HCT116 (cell line): ENCODE results near the gene LRP1B.

Source experiments
- EZH2 ChIP-seq: fragments of 200-600 bp; sonication (generic); IDR thresholded peaks from 2 replicates; pipeline ENCODE4 v1.6.1; 2017; ENCODE audit warnings: antibody characterized with exemption, mixed run types
- FOSL1 ChIP-seq: IDR thresholded peaks from 2 replicates; pipeline ENCODE4 v1.6.1; 2012; ENCODE audit warnings: low read depth
- POLR2A ChIP-seq: IDR thresholded peaks from 2 replicates; pipeline ENCODE4 v1.7.0; 2011; ENCODE audit warnings: borderline replicate concordance; ENCODE audit not compliant: insufficient read depth, insufficient read length; ENCODE audit errors: extremely low read depth
- POLR2AphosphoS5 ChIP-seq: IDR thresholded peaks from 2 replicates; pipeline ENCODE4 v1.6.1; 2011; ENCODE audit warnings: mild to moderate bottlenecking, low read depth, low read length, moderate library complexity
- RAD21 ChIP-seq: IDR thresholded peaks from 2 replicates; pipeline ENCODE4 v1.6.1; 2012; ENCODE audit warnings: low read depth, mild to moderate bottlenecking
- SRF ChIP-seq: IDR thresholded peaks from 2 replicates; pipeline ENCODE4 v1.6.1; 2012; ENCODE audit warnings: low read depth
- YY1 ChIP-seq: IDR thresholded peaks from 2 replicates; pipeline ENCODE4 v1.6.1; 2011; ENCODE audit warnings: low read length, low read depth, moderate library complexity, mild to moderate bottlenecking; ENCODE audit not compliant: insufficient replicate concordance; ENCODE audit errors: extremely low read depth
- TF ChIP-seq, protein P1 (sequence below): IDR thresholded peaks from 2 replicates; pipeline ENCODE4 v1.6.1; 2012; ENCODE audit warnings: low read depth
- TF ChIP-seq, protein P2 (sequence below), 3 experiments: fragments of 200-600 bp in 1 of 3; sonication (generic) in 1 of 3; IDR thresholded peaks in 2 of 3; conservative IDR thresholded peaks in 1 of 3; 2 replicates each; pipeline ENCODE4 v1.5.1; 2012 to 2017; ENCODE audit warnings: low read depth in 2 of 3, low read length in 2 of 3, antibody characterized with exemption in 1 of 3, borderline replicate concordance in 1 of 3, control low read depth in 1 of 3, mild to moderate bottlenecking in 1 of 3, mixed read lengths in 1 of 3, mixed run types in 1 of 3, moderate library complexity in 1 of 3; ENCODE audit not compliant: insufficient read depth in 1 of 3

DNA sequence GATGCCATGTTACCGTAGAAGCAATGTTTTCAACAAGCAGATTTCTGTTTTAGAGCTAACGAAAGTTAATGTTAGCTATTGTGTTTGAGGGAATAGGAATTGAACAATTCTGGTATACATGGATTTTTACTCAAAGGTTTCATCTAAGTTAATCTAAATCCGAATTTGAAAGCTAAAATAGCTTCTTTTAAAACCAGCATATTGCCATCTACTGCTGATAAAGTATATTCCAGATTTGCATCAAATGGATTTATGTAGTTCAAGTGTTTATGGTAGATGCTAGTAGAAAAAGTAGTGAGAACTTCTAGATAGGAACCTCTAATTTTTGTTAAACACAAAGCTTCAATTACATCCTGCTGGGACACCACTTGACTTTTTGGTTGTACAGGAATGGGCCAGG is 1781.1 kb downstream of the LRP1B start:
- TF ChIP-seq EZH2 (no peak), POLR2A (no peak), SRF (no peak), YY1 (no peak), RAD21 (no peak), FOSL1 (no peak), POLR2AphosphoS5 (no peak)
- TF ChIP-seq, protein P1, sequence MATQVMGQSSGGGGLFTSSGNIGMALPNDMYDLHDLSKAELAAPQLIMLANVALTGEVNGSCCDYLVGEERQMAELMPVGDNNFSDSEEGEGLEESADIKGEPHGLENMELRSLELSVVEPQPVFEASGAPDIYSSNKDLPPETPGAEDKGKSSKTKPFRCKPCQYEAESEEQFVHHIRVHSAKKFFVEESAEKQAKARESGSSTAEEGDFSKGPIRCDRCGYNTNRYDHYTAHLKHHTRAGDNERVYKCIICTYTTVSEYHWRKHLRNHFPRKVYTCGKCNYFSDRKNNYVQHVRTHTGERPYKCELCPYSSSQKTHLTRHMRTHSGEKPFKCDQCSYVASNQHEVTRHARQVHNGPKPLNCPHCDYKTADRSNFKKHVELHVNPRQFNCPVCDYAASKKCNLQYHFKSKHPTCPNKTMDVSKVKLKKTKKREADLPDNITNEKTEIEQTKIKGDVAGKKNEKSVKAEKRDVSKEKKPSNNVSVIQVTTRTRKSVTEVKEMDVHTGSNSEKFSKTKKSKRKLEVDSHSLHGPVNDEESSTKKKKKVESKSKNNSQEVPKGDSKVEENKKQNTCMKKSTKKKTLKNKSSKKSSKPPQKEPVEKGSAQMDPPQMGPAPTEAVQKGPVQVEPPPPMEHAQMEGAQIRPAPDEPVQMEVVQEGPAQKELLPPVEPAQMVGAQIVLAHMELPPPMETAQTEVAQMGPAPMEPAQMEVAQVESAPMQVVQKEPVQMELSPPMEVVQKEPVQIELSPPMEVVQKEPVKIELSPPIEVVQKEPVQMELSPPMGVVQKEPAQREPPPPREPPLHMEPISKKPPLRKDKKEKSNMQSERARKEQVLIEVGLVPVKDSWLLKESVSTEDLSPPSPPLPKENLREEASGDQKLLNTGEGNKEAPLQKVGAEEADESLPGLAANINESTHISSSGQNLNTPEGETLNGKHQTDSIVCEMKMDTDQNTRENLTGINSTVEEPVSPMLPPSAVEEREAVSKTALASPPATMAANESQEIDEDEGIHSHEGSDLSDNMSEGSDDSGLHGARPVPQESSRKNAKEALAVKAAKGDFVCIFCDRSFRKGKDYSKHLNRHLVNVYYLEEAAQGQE, result no peak
- TF ChIP-seq, protein P2, sequence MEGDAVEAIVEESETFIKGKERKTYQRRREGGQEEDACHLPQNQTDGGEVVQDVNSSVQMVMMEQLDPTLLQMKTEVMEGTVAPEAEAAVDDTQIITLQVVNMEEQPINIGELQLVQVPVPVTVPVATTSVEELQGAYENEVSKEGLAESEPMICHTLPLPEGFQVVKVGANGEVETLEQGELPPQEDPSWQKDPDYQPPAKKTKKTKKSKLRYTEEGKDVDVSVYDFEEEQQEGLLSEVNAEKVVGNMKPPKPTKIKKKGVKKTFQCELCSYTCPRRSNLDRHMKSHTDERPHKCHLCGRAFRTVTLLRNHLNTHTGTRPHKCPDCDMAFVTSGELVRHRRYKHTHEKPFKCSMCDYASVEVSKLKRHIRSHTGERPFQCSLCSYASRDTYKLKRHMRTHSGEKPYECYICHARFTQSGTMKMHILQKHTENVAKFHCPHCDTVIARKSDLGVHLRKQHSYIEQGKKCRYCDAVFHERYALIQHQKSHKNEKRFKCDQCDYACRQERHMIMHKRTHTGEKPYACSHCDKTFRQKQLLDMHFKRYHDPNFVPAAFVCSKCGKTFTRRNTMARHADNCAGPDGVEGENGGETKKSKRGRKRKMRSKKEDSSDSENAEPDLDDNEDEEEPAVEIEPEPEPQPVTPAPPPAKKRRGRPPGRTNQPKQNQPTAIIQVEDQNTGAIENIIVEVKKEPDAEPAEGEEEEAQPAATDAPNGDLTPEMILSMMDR (IDR thresholded peaks at IDR 0.05 in 2 of 3, conservative IDR thresholded peaks at IDR 0.05 in 1 of 3; ENCODE audit: borderline replicate concordance in 1 of 3, insufficient read depth in 1 of 3, low read depth in 2 of 3, low read length in 2 of 3), result peak in 1 of 3 experiments; percentile 28; a peak in 1 of 6 replicates
